ENCODE data around the gene MROH2B.

MROH2B gene

GRCh38 chr5:41071242-41071641 lies at the start of gene MROH2B:
Gene MROH2B, minus strand, starts transcription at chr5:41071342. Its CDS starts 490 bp downstream, at chr5:41070852.
- H3K9ac ChIP-seq (ENCODE audit: low read depth, low read length) = no peak within 1 kb of the TSS
- H3K27me3 ChIP-seq (ENCODE audit: control insufficient read depth, insufficient read depth, low read length) = no peaks in the 10 kb centered on the region
- no peaks in the 10 kb centered on the region for H3K9me3 ChIP-seq (ENCODE audit: control insufficient read depth, insufficient read depth, low read length)
- no peak within 1 kb of the TSS for H3K4me3 ChIP-seq (ENCODE audit: low read depth, low read length)
- no peaks in the 10 kb centered on the region for H3K4me1 ChIP-seq (ENCODE audit: control insufficient read depth, insufficient read depth, low read length)
- no peaks in the 10 kb centered on the region for H3K36me3 ChIP-seq (ENCODE audit: control insufficient read depth, insufficient read depth, low read length)

GRCh38 chr5:41120600-41120999 lies 49.5 kb upstream of the MROH2B start:
- Histone ChIP-seq H3K9me3 (ENCODE audit: control insufficient read depth, insufficient read depth, low read length) (peaks cover 4% of the 10 kb centered on the region), H3K9ac (ENCODE audit: low read depth, low read length) (no peak overlapping the region), H3K27me3 (ENCODE audit: control insufficient read depth, insufficient read depth, low read length) (no peaks in the 10 kb centered on the region), H3K4me3 (ENCODE audit: low read depth, low read length) (no peak overlapping the region), H3K36me3 (ENCODE audit: control insufficient read depth, insufficient read depth, low read length) (no peaks in the 10 kb centered on the region), H3K4me1 (ENCODE audit: control insufficient read depth, insufficient read depth, low read length) (no peaks in the 10 kb centered on the region)

- H3K27me3 ChIP-seq (ENCODE audit: control insufficient read depth, insufficient read depth, low read length) = no peaks in the 10 kb centered on the region
- H3K36me3 ChIP-seq (ENCODE audit: control insufficient read depth, insufficient read depth, low read length) = no peaks in the 10 kb centered on the region
- H3K4me3 ChIP-seq (ENCODE audit: low read depth, low read length) = no peak overlapping the region
- no peak overlapping the region for H3K9ac ChIP-seq (ENCODE audit: low read depth, low read length)
- H3K4me1 ChIP-seq (ENCODE audit: control insufficient read depth, insufficient read depth, low read length) = no peaks in the 10 kb centered on the region
- H3K9me3 ChIP-seq (ENCODE audit: control insufficient read depth, insufficient read depth, low read length) = peaks cover 4% of the 10 kb centered on the region
Observed at GRCh38 chr5:41118177-41118576, 47.0 kb upstream of the MROH2B start.

GRCh38 chr5:41115281-41115680 lies 44.1 kb upstream of the MROH2B start:
- no peaks in the 10 kb centered on the region for H3K27me3 ChIP-seq (ENCODE audit: control insufficient read depth, insufficient read depth, low read length)
- no peak overlapping the region for H3K9ac ChIP-seq (ENCODE audit: low read depth, low read length)
- no peak overlapping the region for H3K4me3 ChIP-seq (ENCODE audit: low read depth, low read length)
- no peaks in the 10 kb centered on the region for H3K9me3 ChIP-seq (ENCODE audit: control insufficient read depth, insufficient read depth, low read length)
- no peaks in the 10 kb centered on the region for H3K36me3 ChIP-seq (ENCODE audit: control insufficient read depth, insufficient read depth, low read length)
- no peaks in the 10 kb centered on the region for H3K4me1 ChIP-seq (ENCODE audit: control insufficient read depth, insufficient read depth, low read length)

GRCh38 chr5:41112486-41113455 lies 41.6 kb upstream of the MROH2B start:
- Histone ChIP-seq H3K9me3 (ENCODE audit: control insufficient read depth, insufficient read depth, low read length) (no peaks in the 10 kb centered on the region), H3K36me3 (ENCODE audit: control insufficient read depth, insufficient read depth, low read length) (no peaks in the 10 kb centered on the region), H3K9ac (ENCODE audit: low read depth, low read length) (no peak overlapping the region), H3K27me3 (ENCODE audit: control insufficient read depth, insufficient read depth, low read length) (no peaks in the 10 kb centered on the region), H3K4me3 (ENCODE audit: low read depth, low read length) (no peak overlapping the region), H3K4me1 (ENCODE audit: control insufficient read depth, insufficient read depth, low read length) (no peaks in the 10 kb centered on the region)

DNA sequence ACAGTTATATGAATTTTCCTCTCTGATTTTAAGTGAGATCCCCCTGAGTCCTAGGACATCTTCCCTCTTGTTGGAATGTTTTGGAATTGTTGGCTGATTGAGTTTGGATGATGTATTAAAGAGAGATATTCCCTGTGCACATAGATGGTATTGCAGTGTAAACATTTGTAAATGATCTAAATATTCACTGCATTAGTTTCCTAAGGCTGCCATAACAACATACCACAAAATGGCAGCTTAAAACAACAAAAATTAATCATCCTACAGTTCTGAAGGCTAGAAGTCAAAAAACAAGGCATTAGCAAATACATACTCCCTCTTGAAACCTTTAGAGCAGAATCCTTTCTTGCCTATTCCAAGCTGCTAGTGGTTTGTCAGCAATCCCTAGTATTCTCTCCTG lies 38.0 kb upstream of the MROH2B start:
- Histone ChIP-seq H3K36me3 (ENCODE audit: control insufficient read depth, insufficient read depth, low read length) (no peaks in the 10 kb centered on the region), H3K4me1 (ENCODE audit: control insufficient read depth, insufficient read depth, low read length) (no peaks in the 10 kb centered on the region), H3K9ac (ENCODE audit: low read depth, low read length) (no peak overlapping the region), H3K4me3 (ENCODE audit: low read depth, low read length) (no peak overlapping the region), H3K27me3 (ENCODE audit: control insufficient read depth, insufficient read depth, low read length) (no peaks in the 10 kb centered on the region), H3K9me3 (ENCODE audit: control insufficient read depth, insufficient read depth, low read length) (no peaks in the 10 kb centered on the region)

- Histone ChIP-seq H3K9ac (ENCODE audit: low read depth, low read length) (no peak overlapping the region), H3K36me3 (ENCODE audit: control insufficient read depth, insufficient read depth, low read length) (no peaks in the 10 kb centered on the region), H3K27me3 (ENCODE audit: control insufficient read depth, insufficient read depth, low read length) (no peaks in the 10 kb centered on the region), H3K4me3 (ENCODE audit: low read depth, low read length) (no peak overlapping the region), H3K4me1 (ENCODE audit: control insufficient read depth, insufficient read depth, low read length) (no peaks in the 10 kb centered on the region), H3K9me3 (ENCODE audit: control insufficient read depth, insufficient read depth, low read length) (no peaks in the 10 kb centered on the region)
Observed at GRCh38 chr5:41102341-41102740, 31.2 kb upstream of the MROH2B start.

DNA sequence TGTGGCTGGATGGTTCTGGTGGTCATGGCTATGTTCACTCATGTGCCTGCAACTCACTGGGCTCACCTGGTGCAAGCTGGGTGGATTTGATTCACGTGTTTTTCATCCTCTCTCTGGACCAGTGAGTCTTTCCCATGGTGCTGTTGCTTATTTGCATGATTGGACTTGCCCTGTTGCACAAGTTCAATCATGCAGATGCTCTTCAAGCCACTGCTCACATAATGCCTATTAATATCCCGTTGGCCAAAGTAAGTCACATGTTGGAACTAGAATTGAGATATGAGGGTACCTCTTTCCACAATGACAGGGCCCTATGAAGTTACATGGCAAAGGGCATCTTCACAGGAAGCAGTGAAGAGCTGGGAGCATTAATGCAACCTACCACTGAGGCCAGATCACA lies 26.5 kb upstream of the MROH2B start:
- Histone ChIP-seq H3K27me3 (ENCODE audit: control insufficient read depth, insufficient read depth, low read length) (no peaks in the 10 kb centered on the region), H3K9me3 (ENCODE audit: control insufficient read depth, insufficient read depth, low read length) (no peaks in the 10 kb centered on the region), H3K9ac (ENCODE audit: low read depth, low read length) (no peak overlapping the region), H3K4me1 (ENCODE audit: control insufficient read depth, insufficient read depth, low read length) (no peaks in the 10 kb centered on the region), H3K36me3 (ENCODE audit: control insufficient read depth, insufficient read depth, low read length) (no peaks in the 10 kb centered on the region), H3K4me3 (ENCODE audit: low read depth, low read length) (no peak overlapping the region)

- no peak overlapping the region for H3K9ac ChIP-seq (ENCODE audit: low read depth, low read length)
- no peak overlapping the region for H3K4me3 ChIP-seq (ENCODE audit: low read depth, low read length)
- H3K27me3 ChIP-seq (ENCODE audit: control insufficient read depth, insufficient read depth, low read length) = no peaks in the 10 kb centered on the region
- no peaks in the 10 kb centered on the region for H3K4me1 ChIP-seq (ENCODE audit: control insufficient read depth, insufficient read depth, low read length)
- no peaks in the 10 kb centered on the region for H3K9me3 ChIP-seq (ENCODE audit: control insufficient read depth, insufficient read depth, low read length)
- H3K36me3 ChIP-seq (ENCODE audit: control insufficient read depth, insufficient read depth, low read length) = no peaks in the 10 kb centered on the region
Observed at GRCh38 chr5:41095324-41096101, 24.4 kb upstream of the MROH2B start.

DNA sequence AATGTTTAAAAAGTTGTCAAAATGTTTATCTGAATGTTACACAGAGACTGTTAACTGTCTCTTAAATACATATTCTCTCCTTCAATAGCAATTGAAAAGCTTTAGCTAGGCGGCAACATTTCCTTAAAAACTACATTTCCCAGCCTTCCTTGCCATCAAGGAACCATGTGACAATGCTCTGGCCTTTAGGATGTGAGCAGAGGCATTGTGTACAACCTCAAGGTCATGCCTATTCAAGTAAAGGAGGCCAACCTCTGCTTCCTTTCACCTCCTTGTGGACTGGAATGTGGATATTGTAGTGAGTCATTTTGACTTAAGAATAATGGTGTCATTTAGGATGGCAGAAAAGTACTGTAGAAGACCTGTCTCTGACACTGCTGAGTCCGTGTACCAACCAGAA lies 23.7 kb upstream of the MROH2B start:
- no peak overlapping the region for H3K9ac ChIP-seq (ENCODE audit: low read depth, low read length)
- no peak overlapping the region for H3K4me3 ChIP-seq (ENCODE audit: low read depth, low read length)
- no peaks in the 10 kb centered on the region for H3K9me3 ChIP-seq (ENCODE audit: control insufficient read depth, insufficient read depth, low read length)
- no peaks in the 10 kb centered on the region for H3K36me3 ChIP-seq (ENCODE audit: control insufficient read depth, insufficient read depth, low read length)
- no peaks in the 10 kb centered on the region for H3K4me1 ChIP-seq (ENCODE audit: control insufficient read depth, insufficient read depth, low read length)
- H3K27me3 ChIP-seq (ENCODE audit: control insufficient read depth, insufficient read depth, low read length) = no peaks in the 10 kb centered on the region

GRCh38 chr5:41093803-41094202 lies 22.7 kb upstream of the MROH2B start:
- Histone ChIP-seq H3K4me1 (ENCODE audit: control insufficient read depth, insufficient read depth, low read length) (no peaks in the 10 kb centered on the region), H3K4me3 (ENCODE audit: low read depth, low read length) (no peak overlapping the region), H3K27me3 (ENCODE audit: control insufficient read depth, insufficient read depth, low read length) (no peaks in the 10 kb centered on the region), H3K9ac (ENCODE audit: low read depth, low read length) (no peak overlapping the region), H3K9me3 (ENCODE audit: control insufficient read depth, insufficient read depth, low read length) (no peaks in the 10 kb centered on the region), H3K36me3 (ENCODE audit: control insufficient read depth, insufficient read depth, low read length) (no peaks in the 10 kb centered on the region)

GRCh38 chr5:41087461-41087860 lies 16.3 kb upstream of the MROH2B start:
- Histone ChIP-seq H3K4me3 (ENCODE audit: low read depth, low read length) (no peak overlapping the region), H3K9me3 (ENCODE audit: control insufficient read depth, insufficient read depth, low read length) (no peaks in the 10 kb centered on the region)

More at GRCh38 chr5:41087461-41087860, 16.3 kb upstream of the MROH2B start:
- H3K9ac ChIP-seq (ENCODE audit: low read depth, low read length) = no peak overlapping the region
- H3K4me1 ChIP-seq (ENCODE audit: control insufficient read depth, insufficient read depth, low read length) = no peaks in the 10 kb centered on the region
- H3K27me3 ChIP-seq (ENCODE audit: control insufficient read depth, insufficient read depth, low read length) = no peaks in the 10 kb centered on the region
- no peaks in the 10 kb centered on the region for H3K36me3 ChIP-seq (ENCODE audit: control insufficient read depth, insufficient read depth, low read length)
